GM21723 (cell line): Measurements from ENCODE around the gene ZNF485.
"Not testable (repeated sequence)": the region's sequence is repeated elsewhere in the genome, so short reads cannot be mapped to it uniquely, and the experiment has no call there.

Source experiments
- ATAC-seq: cut with Tn5 transposase; IDR thresholded peaks from one replicate; pipeline ENCODE4 v1.9.1; 2021; ENCODE audit warnings: mild to moderate bottlenecking, moderate library complexity; ENCODE audit not compliant: unreplicated experiment

The ZNF485 gene

GRCh38 chr10:43601576-43601975, 4.7 kb upstream of the ZNF485 start:
- ATAC-seq: not testable (repeated sequence)

GRCh38 chr10:43605850-43606322, 352 bp upstream of the ZNF485 start:
- ATAC-seq: peak; percentile 22

- no peak for ATAC-seq
These were observed 948 bp downstream of the ZNF485 start for GRCh38 chr10:43607199-43607573.

GRCh38 chr10:43610636-43611035, 4.4 kb downstream of the ZNF485 start:
- no peak for ATAC-seq

- no peak for ATAC-seq
These were observed 10.6 kb downstream of the ZNF485 start for GRCh38 chr10:43616697-43617370.

- no peak for ATAC-seq
These were observed 13.1 kb downstream of the ZNF485 start for GRCh38 chr10:43619368-43619767.

- no peak for ATAC-seq
These were observed 15.8 kb downstream of the ZNF485 start for GRCh38 chr10:43622038-43622437.

GRCh38 chr10:43623351-43623750, 17.1 kb downstream of the ZNF485 start:
- no peak for ATAC-seq

- no peak for ATAC-seq
These were observed 21.7 kb downstream of the ZNF485 start for GRCh38 chr10:43627942-43628341.

GRCh38 chr10:43628956-43629355, 22.7 kb downstream of the ZNF485 start:
- no peak for ATAC-seq

GRCh38 chr10:43635816-43636215, 29.6 kb downstream of the ZNF485 start:
- ATAC-seq: not testable (repeated sequence)

- no peak for ATAC-seq
These were observed 34.4 kb downstream of the ZNF485 start for GRCh38 chr10:43640603-43641002.

- no peak for ATAC-seq
These were observed 38.0 kb downstream of the ZNF485 start for GRCh38 chr10:43644252-43644651.

- ATAC-seq: no peak
These were observed 39.6 kb downstream of the ZNF485 start for GRCh38 chr10:43645866-43646265.

- ATAC-seq: no peak
These were observed 41.3 kb downstream of the ZNF485 start for GRCh38 chr10:43647576-43647975.

- ATAC-seq: no peak
These were observed 41.8 kb downstream of the ZNF485 start for GRCh38 chr10:43648095-43648397.

GRCh38 chr10:43648398-43649184, 42.4 kb downstream of the ZNF485 start, which contains the start of gene ZNF32:
TSS of gene ZNF32 (minus strand) at chr10:43648881. CDS start at chr10:43646133, 2,748 bp downstream.
- ATAC-seq: peak; percentile 99

GRCh38 chr10:43649185-43649523, 42.9 kb downstream of the ZNF485 start:
- ATAC-seq: peak; percentile 6

GRCh38 chr10:43653746-43654145, 47.5 kb downstream of the ZNF485 start:
- ATAC-seq: no peak

- ATAC-seq: no peak
These were observed 49.1 kb downstream of the ZNF485 start for GRCh38 chr10:43655311-43655710.

- ATAC-seq: no peak
These were observed 52.0 kb downstream of the ZNF485 start for GRCh38 chr10:43658227-43658626.

GRCh38 chr10:43665054-43665453, 58.8 kb downstream of the ZNF485 start:
- no peak for ATAC-seq
